Measurements from ENCODE around the gene SASH1.

DNA sequence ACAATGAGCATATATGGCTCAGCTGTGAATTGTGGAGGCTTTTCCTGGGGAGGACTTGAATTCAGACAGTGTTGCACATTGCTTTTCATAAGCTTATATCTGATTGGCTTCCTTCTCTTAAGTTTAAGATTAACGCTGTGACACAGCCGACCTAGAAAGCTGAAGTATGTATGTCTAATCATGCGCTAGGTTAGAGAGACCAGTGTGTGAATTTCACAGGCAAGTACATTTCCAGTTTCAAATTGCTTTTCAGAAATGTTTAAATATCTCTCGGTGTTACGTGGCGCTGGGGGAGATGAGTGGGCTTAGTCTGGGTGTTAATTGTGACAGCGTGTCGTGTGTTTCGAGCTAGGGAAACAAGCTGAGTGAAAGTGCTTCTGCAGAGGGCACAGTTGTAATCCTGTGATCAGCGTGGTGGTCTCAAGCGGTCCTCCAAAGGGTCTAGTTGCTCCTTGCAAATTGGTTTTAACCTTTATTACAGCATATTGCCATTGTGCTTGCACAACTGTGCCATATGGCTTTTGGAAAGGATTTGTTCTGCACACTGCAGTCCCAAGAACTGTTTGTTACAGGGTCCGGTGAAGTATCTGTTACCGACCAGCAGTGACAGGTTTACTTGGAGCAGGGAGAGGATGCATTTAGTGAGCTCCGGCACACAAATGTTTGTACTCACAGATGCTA is 166.6 kb downstream of the SASH1 start:
- no peak for TF ChIP-seq POLR2AphosphoS5 (IDR thresholded peaks at IDR 0.05)
- no peak for TF ChIP-seq CTCF (IDR thresholded peaks at IDR 0.05)
- no peak for TF ChIP-seq POLR2A (IDR thresholded peaks at IDR 0.05)
- no peak for TF ChIP-seq EP300 (IDR thresholded peaks at IDR 0.05)
